HepG2 (cell line): ENCODE results near the gene KMT5C. TPM values are rescaled to one million over a fixed set of nuclear protein-coding genes. Genes with fewer than 3 reads are reported as not detected.

Experiments
- ATAC-seq: fragments of 200-7000 bp; cut with Tn5 transposase; 3 replicates; pipeline ENCODE4 v1.9.1; 2020; ENCODE audit warnings: mild to moderate bottlenecking, moderate library complexity
- BruUV-seq: library from RNA; stranded (reverse); fragments of 400-500 nt; replicated peaks from 2 replicates; lab custom pipeline; 2021; lab: Mats Ljungman, UMichigan
- CTCF ChIA-PET: fragments of 300-600 bp; formaldehyde crosslinking; extraction: SDS; loops from one replicate; lab custom pipeline; 2021; ENCODE audit warnings: low total read pairs, inconsistent platforms, low intra/inter-chr PET ratio; lab: Yijun Ruan, JAX
- POLR2A ChIA-PET: fragments of 350-600 bp; sonication (Branson Sonifier 250); formaldehyde crosslinking; loops from one replicate; lab custom pipeline; 2020; ENCODE audit warnings: antibody characterized with exemption, inconsistent platforms; lab: Yijun Ruan, JAX
- DNase-seq: peaks from one replicate; pipeline ENCODE4 v3.0.0-alpha.2; 2015; ENCODE audit warnings: low spot score
- FAIRE-seq: peaks from 3 replicates; lab custom pipeline; 2011; peaks lifted over from hg19 to GRCh38; lab: Jason Lieb, UNC
- H2AFZ ChIP-seq: one replicate; pipeline ENCODE4 v1.6.1; 2011; ENCODE audit warnings: low read length, inconsistent platforms
- H3K27ac ChIP-seq: fragments of 300-600 bp; 3 replicates; pipeline ENCODE4 v1.8.0; 2011; ENCODE audit warnings: mixed run types, mild to moderate bottlenecking, mixed read lengths, low read length, inconsistent platforms; ENCODE audit not compliant: insufficient read depth; ENCODE audit errors: extremely low read length
- H3K27me3 ChIP-seq, 2 experiments: fragments of 200-600 bp in 1 of 2; 2 replicates in 1 of 2; 3 replicates in 1 of 2; pipeline versions ENCODE4 v1.6.0 to v1.8.0; 2011; ENCODE audit warnings: low read length in 2 of 2, mild to moderate bottlenecking in 2 of 2, moderate library complexity in 2 of 2, inconsistent platforms in 1 of 2; ENCODE audit not compliant: insufficient read depth in 2 of 2, control insufficient read depth in 1 of 2
- H3K36me3 ChIP-seq, 2 experiments: fragments of 200-600 bp in 1 of 2; replicated peaks in 1 of 2; 2 replicates in 1 of 2; 3 replicates in 1 of 2; pipeline versions ENCODE4 v1.5.1 to v1.8.0; 2011; ENCODE audit warnings: low read length in 2 of 2, inconsistent platforms in 1 of 2; ENCODE audit not compliant: insufficient read depth in 2 of 2, control insufficient read depth in 1 of 2
- H3K4me1 ChIP-seq: 2 replicates; pipeline ENCODE4 v1.5.1; 2012; ENCODE audit warnings: low read length, inconsistent platforms; ENCODE audit not compliant: insufficient read depth
- H3K4me2 ChIP-seq: 2 replicates; pipeline ENCODE4 v1.6.0; 2011; ENCODE audit warnings: low read depth, low read length, inconsistent platforms
- H3K4me3 ChIP-seq, 3 experiments: fragments of 200-600 bp in 1 of 3; sonication (generic), shearing (Covaris generic) in 1 of 3; replicated peaks in 1 of 3; 2 replicates each; pipeline ENCODE4 v1.5.1; 2011 to 2016; ENCODE audit warnings: low read length in 3 of 3, inconsistent platforms in 2 of 3, low read depth in 2 of 3, mild to moderate bottlenecking in 2 of 3, control low read depth in 1 of 3, mixed read lengths in 1 of 3; ENCODE audit not compliant: insufficient read depth in 1 of 3
- H3K79me2 ChIP-seq: one replicate; pipeline ENCODE4 v1.6.1; 2011; ENCODE audit warnings: low read length, inconsistent platforms; ENCODE audit not compliant: insufficient read depth
- H3K9ac ChIP-seq: 2 replicates; pipeline ENCODE4 v1.6.0; 2011; ENCODE audit warnings: mild to moderate bottlenecking, low read depth, low read length, inconsistent platforms; ENCODE audit not compliant: insufficient read depth
- H3K9me3 ChIP-seq: 2 replicates; pipeline ENCODE4 v1.5.1; 2012; ENCODE audit warnings: mild to moderate bottlenecking, low read length
- H4K20me1 ChIP-seq: 2 replicates; pipeline ENCODE4 v1.6.0; 2011; ENCODE audit warnings: inconsistent platforms, mild to moderate bottlenecking, low read length, moderate library complexity; ENCODE audit not compliant: insufficient read depth
- ARID5B ChIP-seq: IDR thresholded peaks from 2 replicates; pipeline ENCODE4 v1.4.0; 2020; ENCODE audit warnings: mild to moderate bottlenecking, missing genetic modification reagents
- DNMT3B ChIP-seq: conservative IDR thresholded peaks from 2 replicates; pipeline ENCODE4 v1.6.1; 2016; ENCODE audit warnings: missing biosample characterization, control low read depth
- DR1 ChIP-seq: sonication (generic); formaldehyde crosslinking; IDR thresholded peaks from 2 replicates; pipeline ENCODE4 v1.8.0; 2021; ENCODE audit warnings: mild to moderate bottlenecking, missing genetic modification reagents, inconsistent platforms
- EZH2 ChIP-seq: conservative IDR thresholded peaks from 2 replicates; pipeline ENCODE4 v1.6.1; 2012; ENCODE audit warnings: mild to moderate bottlenecking, low read depth, low read length, moderate library complexity
- HMG20A ChIP-seq: IDR thresholded peaks from 2 replicates; pipeline ENCODE4 v1.6.1; 2016; ENCODE audit warnings: borderline replicate concordance
- KLF15 ChIP-seq: sonication (generic); formaldehyde crosslinking; IDR thresholded peaks from 2 replicates; pipeline ENCODE4 v1.8.1; 2023; ENCODE audit warnings: borderline replicate concordance, mild to moderate bottlenecking, inconsistent platforms, missing genetic modification reagents, mixed read lengths
- MTF2 ChIP-seq: sonication (generic); formaldehyde crosslinking; IDR thresholded peaks from 2 replicates; pipeline ENCODE4 v1.5.0; 2020; ENCODE audit warnings: missing genetic modification reagents, borderline replicate concordance
- NFYB ChIP-seq: sonication (generic); formaldehyde crosslinking; IDR thresholded peaks from 2 replicates; pipeline ENCODE4 v1.4.0; 2020; ENCODE audit warnings: missing genetic modification reagents
- NFYC ChIP-seq: IDR thresholded peaks from 2 replicates; pipeline ENCODE4 v1.6.1; 2016; ENCODE audit warnings: missing genetic modification reagents, missing compliant biosample characterization
- ZNF550 ChIP-seq: sonication (generic); formaldehyde crosslinking; IDR thresholded peaks from 2 replicates; pipeline ENCODE4 v1.4.0; 2020; ENCODE audit warnings: mild to moderate bottlenecking, missing genetic modification reagents, borderline replicate concordance
- WGBS: methylation state at CpG from one replicate; pipeline ENCODE4 v1.1.6; 2017; ENCODE audit warnings: low lambda C conversion rate; 5-methylcytosine and 5-hydroxymethylcytosine counted together
- in situ Hi-C: cut with HindIII; loops from 2 replicates; pipeline ENCODE4 v1.10.0; 2017; ENCODE audit warnings: low pct_unique_long_range_greater_than_20kb; ENCODE audit not compliant: extremely low pct_ligation_motif_present
- intact Hi-C: fragments of 100-400 bp; cut with micrococcal nuclease; formaldehyde crosslinking; loops from one replicate; pipeline ENCODE4 v1.10.0; 2022; ENCODE audit not compliant: unreplicated experiment
- polyA plus RNA-seq, 8 experiments: library from polyadenylated mRNA; depleted of rRNA in 3 of 8; stranded (reverse) in 7 of 8; unstranded in 1 of 8; fragments of >200 nt; fragmentation: Illumina TruSeq in 4 of 8; extraction: Trizol in 4 of 8; gene quantifications; 2 replicates each; pipeline versions ENCODE4 v1.2.1 to v1.2.3, GENCODE V29; 2011 to 2016; ENCODE audit warnings: low read depth in 4 of 8, missing spikeins in 1 of 8, mixed read lengths in 1 of 8; ENCODE audit not compliant: insufficient read depth in 1 of 8
- total RNA-seq, 5 experiments: library from RNA; depleted of rRNA; stranded (reverse); fragments of >200 nt; fragmentation: Illumina TruSeq; extraction: Trizol; gene quantifications; 2 replicates each; pipeline ENCODE4 v1.2.3, GENCODE V29; 2016; ENCODE audit warnings: low read depth in 1 of 5

Gene KMT5C
- total and polyA plus RNA-seq, 2 of the 13 experiments (the other 11 are each of a cell fraction or from before 2014, with no cell fraction given) = 5.5 to 9.0 TPM

- Histone ChIP-seq H3K4me3 (peak overlapping the region in 2 of 3 experiments; percentile 54 to 66; a peak in 3 of 6 replicates), H3K27ac (no peak overlapping the region), H3K79me2 (no peaks in the 10 kb centered on the region), H3K4me2 (peak overlapping the region; percentile 67), H3K27me3 (peaks cover 7 to 35% of the 10 kb centered on the region in 2 experiments; a peak in 4 of 5 replicates), H4K20me1 (no peaks in the 10 kb centered on the region), H3K9ac (no peak overlapping the region), H2AFZ (no peak overlapping the region), H3K4me1 (peaks cover 47% of the 10 kb centered on the region), H3K36me3 (no peaks in the 10 kb centered on the region), H3K9me3 (no peaks in the 10 kb centered on the region)
- CTCF ChIA-PET = no interaction called here
- BruUV-seq = no TSS peak
- TF ChIP-seq ZNF550 (CRISPR knock-in tag) (no peak), MTF2 (CRISPR knock-in tag) (peak; percentile 20; the same call in 1 of the 2 replicates), EZH2 (peak; percentile 66), NFYC (peak; percentile 31; the same call in 1 of the 2 replicates), NFYB (CRISPR knock-in tag) (0 out of 2 replicates have a peak, but pooled peaks have one; percentile 19)
- ATAC-seq (peak; percentile 23), FAIRE-seq (no peak), DNase-seq (no peak)
- 1% methylated on average over 34 of the region's 59 CpGs for WGBS
- in situ Hi-C loops (no loop called here), intact Hi-C loops (no loop called here)
- POLR2A ChIA-PET = interaction anchor here (0.9 to 2.2 kb wide), 3 partner anchors 31 to 111 kb away, joined by 3 to 9 read pairs (median 3); partner anchors contain the start of genes PPP6R1 and UBE2S
Measured at GRCh38 chr19:55369653-55370304, 30.1 kb downstream of the KMT5C start.

- Histone ChIP-seq H3K27ac (no peak within 1 kb of the TSS), H3K4me3 (peak within 1 kb of the TSS in 2 of 3 experiments; percentile 54 to 66; a peak in 3 of 6 replicates), H3K9me3 (no peaks in the 10 kb centered on the region), H2AFZ (no peak within 1 kb of the TSS), H3K4me1 (peaks cover 53% of the 10 kb centered on the region), H3K27me3 (peaks cover 7 to 35% of the 10 kb centered on the region in 2 experiments; a peak in 4 of 5 replicates), H3K4me2 (peak within 1 kb of the TSS; percentile 67), H3K36me3 (no peaks in the 10 kb centered on the region), H3K79me2 (no peaks in the 10 kb centered on the region), H3K9ac (no peak within 1 kb of the TSS), H4K20me1 (no peaks in the 10 kb centered on the region)
- in situ Hi-C loops = no loop called here
- BruUV-seq = no TSS peak
- ChIA-PET POLR2A (interaction anchor here (1.3 kb wide), 1 partner anchor 31 kb away, joined by 3 read pairs; no protein-coding TSS in a partner anchor), CTCF (no interaction called here)
- no peak for ATAC-seq
- no peak for FAIRE-seq
- no peak for DNase-seq
- intact Hi-C loops = no loop called here
- WGBS = 4% methylated on average over 32 of the region's 32 CpGs
- TF ChIP-seq DNMT3B (CRISPR knock-in tag) = no peak
- TF ChIP-seq EZH2 = 0 out of 2 replicates have a peak, but pooled peaks have one; percentile 20
- TF ChIP-seq HMG20A (CRISPR knock-in tag) = no peak
- no peak for TF ChIP-seq KLF15 (CRISPR knock-in tag)
- TF ChIP-seq ARID5B = no peak
- TF ChIP-seq DR1 (CRISPR knock-in tag) = no peak
Measured at GRCh38 chr19:55370305-55370988, 30.8 kb downstream of the KMT5C start, which contains the start of gene IL11. TSS of gene IL11 (minus strand) at chr19:55370463. CDS start at chr19:55370310, 153 bp downstream.
